HepG2 (cell line): ENCODE data around the gene DOK4. TPM values are rescaled to one million over a fixed set of nuclear protein-coding genes. Genes with fewer than 3 reads are reported as not detected.

Source experiments
- IRX3 ChIP-seq: sonication (generic); formaldehyde crosslinking; IDR thresholded peaks from 2 replicates; pipeline ENCODE4 v1.8.1; 2023; ENCODE audit warnings: mild to moderate bottlenecking, low read depth, missing genetic modification reagents, borderline replicate concordance
- KMT2A ChIP-seq: sonication (generic); formaldehyde crosslinking; IDR thresholded peaks from 2 replicates; pipeline ENCODE4 v1.4.0; 2020; ENCODE audit warnings: missing genetic modification reagents
- PHF5A ChIP-seq: IDR thresholded peaks from one replicate; pipeline ENCODE4 v1.6.1; 2018; ENCODE audit warnings: low read depth, missing genetic modification reagents; ENCODE audit not compliant: unreplicated experiment
- SP1 ChIP-seq, 2 experiments: fragments of 450-650 bp in 1 of 2; sonication (generic) in 1 of 2; formaldehyde crosslinking in 1 of 2; IDR thresholded peaks; 2 replicates each; pipeline versions ENCODE4 v1.4.0 to v1.6.1; 2016 to 2020; ENCODE audit warnings: missing genetic modification reagents in 1 of 2
- SRF ChIP-seq: IDR thresholded peaks from 2 replicates; pipeline ENCODE4 v1.6.1; 2011; ENCODE audit warnings: mild to moderate bottlenecking, low read depth, low read length, moderate library complexity
- THAP9 ChIP-seq: sonication (generic); formaldehyde crosslinking; IDR thresholded peaks from 2 replicates; pipeline ENCODE4; 2020; ENCODE audit warnings: missing genetic modification reagents, mild to moderate bottlenecking, borderline replicate concordance
- WIZ ChIP-seq: sonication (generic); formaldehyde crosslinking; IDR thresholded peaks from 2 replicates; pipeline ENCODE4 v1.5.1; 2020; ENCODE audit warnings: mild to moderate bottlenecking, missing genetic modification reagents
- ZBTB2 ChIP-seq: sonication (generic); formaldehyde crosslinking; IDR thresholded peaks from 2 replicates; pipeline ENCODE4 v1.8.0; 2022; ENCODE audit warnings: low read depth, missing genetic modification reagents
- polyA plus RNA-seq, 8 experiments: library from polyadenylated mRNA; depleted of rRNA in 3 of 8; stranded (reverse) in 7 of 8; unstranded in 1 of 8; fragments of >200 nt; fragmentation: Illumina TruSeq in 4 of 8; extraction: Trizol in 4 of 8; gene quantifications; 2 replicates each; pipeline versions ENCODE4 v1.2.1 to v1.2.3, GENCODE V29; 2011 to 2016; ENCODE audit warnings: low read depth in 4 of 8, missing spikeins in 1 of 8, mixed read lengths in 1 of 8; ENCODE audit not compliant: insufficient read depth in 1 of 8
- total RNA-seq, 5 experiments: library from RNA; depleted of rRNA; stranded (reverse); fragments of >200 nt; fragmentation: Illumina TruSeq; extraction: Trizol; gene quantifications; 2 replicates each; pipeline ENCODE4 v1.2.3, GENCODE V29; 2016; ENCODE audit warnings: low read depth in 1 of 5

Gene DOK4
- total and polyA plus RNA-seq, 2 of the 13 experiments (the other 11 are each of a cell fraction or from before 2014, with no cell fraction given): 52.7 to 70.0 TPM

GRCh38 chr16:57485916-57486857, at the start of gene DOK4 (continued):
- TF ChIP-seq IRX3 (CRISPR knock-in tag) (0 out of 2 replicates have a peak, but pooled peaks have one; percentile 19), SRF (peak; percentile 32; the same call in 1 of the 2 replicates), THAP9 (CRISPR knock-in tag) (no peak; the same call in 1 of the 2 replicates), ZBTB2 (0 out of 2 replicates have a peak, but pooled peaks have one; percentile 15), KMT2A (CRISPR knock-in tag) (0 out of 2 replicates have a peak, but pooled peaks have one; percentile 48), SP1 (IDR thresholded peaks at IDR 0.05) (no peak), SP1 (CRISPR knock-in tag; IDR thresholded peaks at IDR 0.05) (peak; percentile 74), WIZ (CRISPR knock-in tag) (0 out of 2 replicates have a peak, but pooled peaks have one; percentile 28), PHF5A (CRISPR knock-in tag) (no peak)
